Skin epidermis (tissue), 12 donors: ENCODE data around the gene CKS1B.
A peak's percentile ranks its signal among the peaks of the same experiment; 100 is the strongest.

Source experiments
- H3K27ac ChIP-seq, 21 experiments: fragments of 200-600 bp; sonication (generic) in 11 of 21; one replicate each; pipeline ENCODE4 v1.5.0; 2020; ENCODE audit warnings: mild to moderate bottlenecking in 3 of 21, inconsistent platforms in 2 of 21, moderate library complexity in 2 of 21
- H3K4me3 ChIP-seq, 7 experiments: fragments of 200-600 bp; sonication (generic) in 2 of 7; one replicate each; pipeline ENCODE4 v1.5.0; 2020; ENCODE audit warnings: inconsistent platforms in 2 of 7, mild to moderate bottlenecking in 2 of 7, moderate library complexity in 1 of 7

Gene CKS1B

GRCh38 chr1:154996966-154997701 lies 22.7 kb downstream of the CKS1B start:
- H3K4me3 ChIP-seq: no peak overlapping the region
- no peak overlapping the region for H3K27ac ChIP-seq

GRCh38 chr1:154998201-154998780 lies 23.8 kb downstream of the CKS1B start:
- Histone ChIP-seq H3K4me3 (no peak overlapping the region), H3K27ac (peak overlapping the region in 1 of 21 experiments; percentile 60)

- H3K27ac ChIP-seq: peak overlapping the region in 20 of 21 experiments; percentile 16 to 99 (median 96)
- H3K4me3 ChIP-seq: peak overlapping the region; percentile 11 to 93 (median 83)
Measured at GRCh38 chr1:154998818-154999570, 24.5 kb downstream of the CKS1B start.

- H3K4me3 ChIP-seq: peak overlapping the region; percentile 70 to 93 (median 83)
Measured at GRCh38 chr1:154999571-155000410, 25.3 kb downstream of the CKS1B start.

GRCh38 chr1:155000411-155000725 lies 25.9 kb downstream of the CKS1B start:
- Histone ChIP-seq H3K27ac (peak overlapping the region; percentile 83 to 99 (median 96)), H3K4me3 (peak overlapping the region; percentile 70 to 93 (median 83))

More at GRCh38 chr1:154999571-155000410, 25.3 kb downstream of the CKS1B start:
- H3K27ac ChIP-seq: peak overlapping the region; percentile 83 to 99 (median 96)

- peak overlapping the region; percentile 70 to 93 (median 83) for H3K4me3 ChIP-seq
- peak overlapping the region; percentile 83 to 99 (median 96) for H3K27ac ChIP-seq
Measured at GRCh38 chr1:155000726-155001424, 26.4 kb downstream of the CKS1B start.

GRCh38 chr1:155001425-155001674 lies 26.9 kb downstream of the CKS1B start:
- Histone ChIP-seq H3K4me3 (peak overlapping the region; percentile 70 to 93 (median 83)), H3K27ac (peak overlapping the region; percentile 83 to 99 (median 96))

- Histone ChIP-seq H3K4me3 (peak overlapping the region; percentile 70 to 93 (median 83)), H3K27ac (peak overlapping the region; percentile 83 to 99 (median 96))
Measured at GRCh38 chr1:155001675-155002463, 27.4 kb downstream of the CKS1B start.

GRCh38 chr1:155002464-155003226 lies 28.2 kb downstream of the CKS1B start, which contains the start of gene ZBTB7B:
TSS of gene ZBTB7B (plus strand) at chr1:155002802. CDS start at chr1:155014661, 11,859 bp downstream.
- H3K27ac ChIP-seq: peak within 1 kb of the TSS; percentile 89 to 99 (median 96)

GRCh38 chr1:155003227-155003765 lies 28.8 kb downstream of the CKS1B start:
- H3K27ac ChIP-seq: peak overlapping the region; percentile 87 to 99 (median 96)
- peak overlapping the region; percentile 70 to 93 (median 83) for H3K4me3 ChIP-seq

More at GRCh38 chr1:155002464-155003226, 28.2 kb downstream of the CKS1B start, which contains the start of gene ZBTB7B:
- peak within 1 kb of the TSS; percentile 70 to 93 (median 83) for H3K4me3 ChIP-seq

- Histone ChIP-seq H3K27ac (peak overlapping the region; percentile 87 to 99 (median 96)), H3K4me3 (peak overlapping the region; percentile 70 to 93 (median 83))
Measured at GRCh38 chr1:155003766-155004351, 29.4 kb downstream of the CKS1B start.

GRCh38 chr1:155004352-155005075 lies 30.0 kb downstream of the CKS1B start:
- H3K27ac ChIP-seq: peak overlapping the region in 20 of 21 experiments; percentile 87 to 99 (median 96)
- peak overlapping the region; percentile 70 to 93 (median 83) for H3K4me3 ChIP-seq

- peak overlapping the region in 6 of 7 experiments; percentile 70 to 90 (median 80) for H3K4me3 ChIP-seq
- peak overlapping the region; percentile 8 to 99 (median 96) for H3K27ac ChIP-seq
Measured at GRCh38 chr1:155005076-155006011, 30.9 kb downstream of the CKS1B start.

- peak overlapping the region in 20 of 21 experiments; percentile 87 to 99 (median 96) for H3K27ac ChIP-seq
- H3K4me3 ChIP-seq: peak overlapping the region in 2 of 7 experiments; percentile 0 to 49
Measured at GRCh38 chr1:155006601-155007101, 32.2 kb downstream of the CKS1B start.
